Activated CD8-positive, alpha-beta memory T cell treated with anti-CD3 and anti-CD28 coated beads, Interleukin-2, amount 50 U/mL, for 4 hours (primary cell): ENCODE data around the gene TNS1.

ENCODE experiments used
- DNase-seq: peaks from one replicate; pipeline ENCODE4 v3.0.0-alpha.2; 2020

TNS1 gene

GRCh38 chr2:217839750-217840107 lies 163.1 kb downstream of the TNS1 start:
- DNase-seq: no peak

GRCh38 chr2:217839073-217839749 lies 163.6 kb downstream of the TNS1 start:
- no peak for DNase-seq

- no peak for DNase-seq
These were observed 164.4 kb downstream of the TNS1 start for GRCh38 chr2:217838409-217838831.

GRCh38 chr2:217837530-217837929 lies 165.3 kb downstream of the TNS1 start:
- DNase-seq: no peak

GRCh38 chr2:217836901-217837491 lies 165.8 kb downstream of the TNS1 start:
- no peak for DNase-seq

- DNase-seq: no peak
These were observed 166.6 kb downstream of the TNS1 start for GRCh38 chr2:217835931-217836891.

- DNase-seq: no peak
These were observed 167.9 kb downstream of the TNS1 start for GRCh38 chr2:217834744-217835513.

- no peak for DNase-seq
These were observed 168.7 kb downstream of the TNS1 start for GRCh38 chr2:217834057-217834620.

- DNase-seq: no peak
These were observed 169.4 kb downstream of the TNS1 start for GRCh38 chr2:217833439-217833838.

- DNase-seq: no peak
These were observed 169.8 kb downstream of the TNS1 start for GRCh38 chr2:217832987-217833386.

- no peak for DNase-seq
These were observed 170.7 kb downstream of the TNS1 start for GRCh38 chr2:217832115-217832514.

- DNase-seq: no peak
These were observed 171.5 kb downstream of the TNS1 start for GRCh38 chr2:217831306-217831705.

- DNase-seq: no peak
These were observed 172.0 kb downstream of the TNS1 start for GRCh38 chr2:217830807-217831206.

GRCh38 chr2:217830061-217830460 lies 172.7 kb downstream of the TNS1 start:
- no peak for DNase-seq

GRCh38 chr2:217829420-217829819 lies 173.4 kb downstream of the TNS1 start:
- DNase-seq: no peak

- no peak for DNase-seq
These were observed 174.5 kb downstream of the TNS1 start for GRCh38 chr2:217828336-217828735.

GRCh38 chr2:217827430-217828201 lies 175.2 kb downstream of the TNS1 start:
- no peak for DNase-seq

GRCh38 chr2:217826991-217827390 lies 175.8 kb downstream of the TNS1 start:
- no peak for DNase-seq

GRCh38 chr2:217826520-217826919 lies 176.3 kb downstream of the TNS1 start:
- no peak for DNase-seq

GRCh38 chr2:217825469-217826235 lies 177.1 kb downstream of the TNS1 start:
- DNase-seq: no peak

- DNase-seq: no peak
These were observed 178.6 kb downstream of the TNS1 start for GRCh38 chr2:217824223-217824622.
